SU-DHL-6 (cell line): ENCODE data around the gene ANKRD65.
"Not testable (repeated sequence)": the region's sequence is repeated elsewhere in the genome, so short reads cannot be mapped to it uniquely, and the experiment has no call there.

Experiments
- H2AFZ ChIP-seq: fragments of 200-600 bp; sonication (generic); 2 replicates; pipeline ENCODE4 v1.6.1; 2014; ENCODE audit warnings: low read depth, mild to moderate bottlenecking, moderate library complexity, mixed read lengths, antibody characterized with exemption, low read length; ENCODE audit not compliant: severe bottlenecking
- H3F3A ChIP-seq: fragments of 200-600 bp; shearing (Covaris generic); 2 replicates; pipeline ENCODE4 v1.6.0; 2016; ENCODE audit warnings: antibody characterized with exemption, mild to moderate bottlenecking; ENCODE audit not compliant: insufficient read depth
- H3K27ac ChIP-seq: fragments of 200-600 bp; sonication (generic); 2 replicates; pipeline ENCODE4 v1.5.1; 2016; ENCODE audit warnings: low read depth, mild to moderate bottlenecking, low read length, moderate library complexity, mixed read lengths
- H3K27me3 ChIP-seq: fragments of 200-600 bp; sonication (generic), shearing (Covaris generic); 2 replicates; pipeline ENCODE4 v1.6.0; 2014; ENCODE audit warnings: mild to moderate bottlenecking, low read length
- H3K36me3 ChIP-seq: fragments of 200-600 bp; sonication (generic); 2 replicates; pipeline ENCODE4 v1.6.1; 2014; ENCODE audit warnings: mild to moderate bottlenecking, low read length, mixed read lengths
- H3K4me2 ChIP-seq: fragments of 300-600, 200-600 bp; shearing (Covaris generic), sonication (generic); 2 replicates; pipeline ENCODE4 v1.6.0; 2014; ENCODE audit warnings: low read length, low read depth, mild to moderate bottlenecking; ENCODE audit not compliant: poor library complexity, severe bottlenecking
- H3K4me3 ChIP-seq: fragments of 200-600 bp; sonication (generic); 2 replicates; pipeline ENCODE4 v1.5.1; 2014; ENCODE audit warnings: antibody characterized with exemption, low read length, mild to moderate bottlenecking, mixed read lengths; ENCODE audit not compliant: insufficient read depth, poor library complexity, severe bottlenecking
- H3K79me2 ChIP-seq: fragments of 200-600 bp; sonication (generic); 2 replicates; pipeline ENCODE4 v1.6.1; 2014; ENCODE audit warnings: mild to moderate bottlenecking, low read length, moderate library complexity; ENCODE audit not compliant: insufficient read depth
- H3K9ac ChIP-seq: fragments of 200-600 bp; sonication (generic); 2 replicates; pipeline ENCODE4 v1.7.0; 2014; ENCODE audit warnings: mild to moderate bottlenecking, low read length
- H3K9me2 ChIP-seq: fragments of 200-600 bp; sonication (generic); replicated peaks from 2 replicates; pipeline ENCODE4 v1.6.1; 2014; ENCODE audit warnings: low read length; ENCODE audit not compliant: insufficient read depth
- H3K9me3 ChIP-seq: fragments of 200-600 bp; sonication (generic); 2 replicates; pipeline ENCODE4 v1.6.1; 2014; ENCODE audit warnings: low read length, mixed read lengths; ENCODE audit not compliant: insufficient read depth
- H4K20me1 ChIP-seq: fragments of 200-600 bp; sonication (generic); 2 replicates; pipeline ENCODE4 v1.6.1; 2014; ENCODE audit warnings: low read depth, mild to moderate bottlenecking, antibody characterized with exemption, low read length, moderate library complexity, mixed read lengths
- CTCF ChIP-seq: fragments of 200-600 bp; sonication (generic); IDR thresholded peaks from one replicate; pipeline ENCODE4 v1.5.1; 2017; ENCODE audit warnings: antibody characterized with exemption, mild to moderate bottlenecking, low read length, moderate library complexity; ENCODE audit not compliant: insufficient read depth, poor library complexity, severe bottlenecking
- EZH2phosphoT487 ChIP-seq: fragments of 200-600 bp; sonication (generic), shearing (Covaris generic); conservative IDR thresholded peaks from 2 replicates; pipeline ENCODE4 v1.6.1; 2018; ENCODE audit warnings: mild to moderate bottlenecking, antibody characterized with exemption, low read length, moderate library complexity, mixed read lengths

The ANKRD65 gene

DNA sequence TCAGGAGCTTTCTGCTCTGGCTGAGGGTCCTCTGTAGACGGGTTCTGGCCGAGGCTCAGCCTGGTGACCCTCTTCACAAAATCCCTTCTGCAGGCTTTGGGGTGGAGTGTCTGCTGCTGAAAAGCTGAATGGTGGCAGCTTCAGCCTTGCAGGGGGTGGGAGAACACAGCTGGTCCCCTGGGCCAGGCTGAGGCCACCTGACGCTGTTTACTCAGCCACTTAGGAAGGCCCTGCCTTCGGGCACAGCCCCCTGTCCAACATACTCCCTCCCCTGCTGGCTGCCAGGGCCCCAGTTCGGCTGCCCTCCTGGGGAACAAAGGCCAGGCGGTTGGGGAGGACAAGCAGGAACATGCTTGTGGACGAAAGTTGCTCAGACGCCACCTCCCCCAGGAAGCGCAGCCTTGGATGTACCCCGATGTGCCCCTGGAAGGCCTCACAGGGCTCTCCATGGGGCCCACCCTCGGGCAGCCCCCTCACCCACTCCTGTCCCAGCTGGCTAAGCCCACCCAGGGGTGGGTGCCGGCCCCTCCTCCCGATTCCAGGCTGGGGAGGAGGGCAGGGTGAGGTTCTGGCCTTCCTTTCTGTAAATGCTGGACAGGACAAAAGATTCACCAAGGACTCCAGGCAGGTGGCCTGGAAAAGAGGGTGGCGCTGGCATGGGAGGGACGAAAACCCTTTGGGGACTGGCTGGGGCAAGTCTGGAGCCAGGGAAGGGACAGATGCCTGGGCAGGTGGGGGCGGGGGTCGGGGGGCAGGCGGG, at the start of gene ANKRD65:
ANKRD65 (minus strand) TSS at position 130 of the 760 bp plus-strand sequence. CDS start 271 bp downstream, outside the sequence.
- TF ChIP-seq EZH2phosphoT487 = no peak
- no peak within 1 kb of the TSS for H3K27ac ChIP-seq
- H3K4me3 ChIP-seq = no peak within 1 kb of the TSS
- no peaks in the 10 kb centered on the region for H4K20me1 ChIP-seq
- H3F3A ChIP-seq = no peaks in the 10 kb centered on the region
- H2AFZ ChIP-seq = no peak within 1 kb of the TSS
- H3K9me2 ChIP-seq = no peaks in the 10 kb centered on the region
- no peaks in the 10 kb centered on the region for H3K9me3 ChIP-seq
- H3K79me2 ChIP-seq = no peaks in the 10 kb centered on the region
- no peaks in the 10 kb centered on the region for H3K36me3 ChIP-seq
- H3K27me3 ChIP-seq = no peaks in the 10 kb centered on the region
- no peak within 1 kb of the TSS for H3K9ac ChIP-seq
- H3K4me2 ChIP-seq = no peak within 1 kb of the TSS

- not testable (repeated sequence) for H2AFZ ChIP-seq, H3K27me3 ChIP-seq, H3K9ac ChIP-seq, H3K36me3 ChIP-seq, H3K4me2 ChIP-seq, H4K20me1 ChIP-seq, H3K9me2 ChIP-seq, H3K9me3 ChIP-seq, H3K27ac ChIP-seq, H3K4me3 ChIP-seq
- Histone ChIP-seq H3K79me2 (peaks cover 11% of the 10 kb centered on the region), H3F3A (peaks cover 11% of the 10 kb centered on the region)
These were observed 47.3 kb upstream of the ANKRD65 start for GRCh38 chr1:1468196-1468985.

GRCh38 chr1:1463312-1463711, 42.2 kb upstream of the ANKRD65 start:
- Histone ChIP-seq H3K4me3 (no peak overlapping the region), H3F3A (no peaks in the 10 kb centered on the region), H4K20me1 (no peaks in the 10 kb centered on the region), H3K4me2 (no peak overlapping the region), H3K36me3 (no peaks in the 10 kb centered on the region), H3K27me3 (no peaks in the 10 kb centered on the region), H3K79me2 (no peaks in the 10 kb centered on the region), H3K9me3 (no peaks in the 10 kb centered on the region), H3K27ac (no peak overlapping the region), H2AFZ (no peak overlapping the region), H3K9me2 (no peaks in the 10 kb centered on the region), H3K9ac (no peak overlapping the region)
- TF ChIP-seq CTCF (no peak), EZH2phosphoT487 (no peak)

GRCh38 chr1:1462318-1462966, 41.4 kb upstream of the ANKRD65 start:
- H3K4me3 ChIP-seq = no peak overlapping the region
- no peaks in the 10 kb centered on the region for H3K9me2 ChIP-seq
- no peaks in the 10 kb centered on the region for H3K9me3 ChIP-seq
- no peak for TF ChIP-seq CTCF
- TF ChIP-seq EZH2phosphoT487 = no peak
- no peaks in the 10 kb centered on the region for H3K79me2 ChIP-seq
- H3K27ac ChIP-seq = no peak overlapping the region
- H4K20me1 ChIP-seq = no peaks in the 10 kb centered on the region
- H3K27me3 ChIP-seq = no peaks in the 10 kb centered on the region
- no peaks in the 10 kb centered on the region for H3F3A ChIP-seq
- H3K9ac ChIP-seq = no peak overlapping the region
- no peak overlapping the region for H3K4me2 ChIP-seq
- no peak overlapping the region for H2AFZ ChIP-seq
- H3K36me3 ChIP-seq = no peaks in the 10 kb centered on the region
